ENCODE measurements around the gene PTPRZ1.

PTPRZ1 gene

DNA sequence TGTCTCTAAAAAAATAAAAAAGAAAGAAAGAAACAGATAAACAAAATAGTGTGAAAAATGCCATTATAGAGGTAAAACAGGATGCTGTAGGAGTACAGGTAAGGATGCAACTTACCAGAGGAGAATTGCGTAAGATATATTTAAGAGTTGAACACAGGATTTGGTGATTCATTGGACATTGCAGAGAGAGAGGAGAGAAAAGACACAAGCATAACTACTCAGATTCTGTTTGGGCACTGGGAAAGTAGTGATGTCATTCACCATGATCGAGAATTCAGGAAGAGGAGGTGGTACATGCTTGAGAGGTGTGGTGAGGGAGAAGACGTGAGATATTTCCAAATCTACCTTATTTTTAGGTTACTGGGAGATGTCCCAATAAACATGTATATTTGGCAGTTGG, 173.4 kb downstream of the PTPRZ1 start:
- Histone ChIP-seq H3K36me3 (ENCODE audit: insufficient read depth, low read length) (no peaks in the 10 kb centered on the region), H3K27me3 (ENCODE audit: insufficient read depth, low read length) (no peaks in the 10 kb centered on the region), H3K79me2 (ENCODE audit: control insufficient read depth, insufficient read depth, low read length, unreplicated experiment) (no peaks in the 10 kb centered on the region), H3K27ac (ENCODE audit: low read depth, low read length) (no peak overlapping the region), H3K4me1 (ENCODE audit: control insufficient read depth, insufficient read depth, low read length, unreplicated experiment) (no peaks in the 10 kb centered on the region), H3K4me3 (ENCODE audit: low read depth, low read length) (no peak overlapping the region), H2AFZ (ENCODE audit: low read length, unreplicated experiment) (no peak overlapping the region)

DNA sequence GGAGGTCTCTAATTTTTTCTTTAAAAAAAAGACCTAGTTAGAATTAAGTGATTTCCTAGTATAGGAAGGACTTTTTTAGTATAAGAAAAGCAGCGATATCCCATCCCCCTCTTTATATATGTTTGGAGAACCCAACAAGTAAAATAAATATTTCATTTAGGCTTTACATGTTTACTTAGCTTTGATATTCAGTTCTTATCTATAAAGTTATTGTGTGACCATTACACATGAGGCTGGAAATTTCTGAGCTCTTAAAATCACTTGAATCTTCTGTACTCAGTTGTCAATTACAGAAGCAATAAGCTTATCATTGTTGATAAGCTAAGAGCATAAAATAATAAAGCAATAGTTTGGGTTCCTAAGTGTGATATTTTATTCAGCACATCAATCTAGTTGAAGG, 181.4 kb downstream of the PTPRZ1 start:
- H3K27me3 ChIP-seq (ENCODE audit: insufficient read depth, low read length) = no peaks in the 10 kb centered on the region
- no peaks in the 10 kb centered on the region for H3K36me3 ChIP-seq (ENCODE audit: insufficient read depth, low read length)
- peak overlapping the region; percentile 69 for H2AFZ ChIP-seq (ENCODE audit: low read length, unreplicated experiment)
- H3K27ac ChIP-seq (ENCODE audit: low read depth, low read length) = no peak overlapping the region
- H3K4me1 ChIP-seq (ENCODE audit: control insufficient read depth, insufficient read depth, low read length, unreplicated experiment) = no peaks in the 10 kb centered on the region
- no peaks in the 10 kb centered on the region for H3K79me2 ChIP-seq (ENCODE audit: control insufficient read depth, insufficient read depth, low read length, unreplicated experiment)
- peak overlapping the region; percentile 56; the same call in 1 of the 2 replicates for H3K4me3 ChIP-seq (ENCODE audit: low read depth, low read length)

DNA sequence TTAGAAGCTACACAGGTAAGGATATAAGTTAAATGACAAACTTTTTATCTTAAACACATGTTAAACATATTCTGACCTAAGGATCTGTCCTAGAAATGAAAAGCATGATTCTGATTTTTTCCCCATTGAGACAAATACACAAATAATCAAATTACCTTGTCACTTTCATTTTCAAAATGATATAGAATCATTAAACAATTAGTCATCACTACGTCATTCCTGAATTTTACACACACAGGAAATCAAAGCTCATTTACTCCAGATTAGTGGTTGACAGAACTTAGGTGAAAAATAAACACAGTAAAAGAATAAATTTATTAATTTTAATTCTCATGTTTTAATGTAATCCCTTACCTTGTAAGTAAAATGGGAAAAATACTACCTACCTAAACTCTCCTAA, 182.1 kb downstream of the PTPRZ1 start:
- Histone ChIP-seq H3K36me3 (ENCODE audit: insufficient read depth, low read length) (no peaks in the 10 kb centered on the region), H3K27ac (ENCODE audit: low read depth, low read length) (no peak overlapping the region; the same call in 1 of the 2 replicates), H3K27me3 (ENCODE audit: insufficient read depth, low read length) (no peaks in the 10 kb centered on the region), H3K79me2 (ENCODE audit: control insufficient read depth, insufficient read depth, low read length, unreplicated experiment) (no peaks in the 10 kb centered on the region), H3K4me3 (ENCODE audit: low read depth, low read length) (peak overlapping the region; percentile 56; the same call in 1 of the 2 replicates), H3K4me1 (ENCODE audit: control insufficient read depth, insufficient read depth, low read length, unreplicated experiment) (no peaks in the 10 kb centered on the region), H2AFZ (ENCODE audit: low read length, unreplicated experiment) (peak overlapping the region; percentile 69)

DNA sequence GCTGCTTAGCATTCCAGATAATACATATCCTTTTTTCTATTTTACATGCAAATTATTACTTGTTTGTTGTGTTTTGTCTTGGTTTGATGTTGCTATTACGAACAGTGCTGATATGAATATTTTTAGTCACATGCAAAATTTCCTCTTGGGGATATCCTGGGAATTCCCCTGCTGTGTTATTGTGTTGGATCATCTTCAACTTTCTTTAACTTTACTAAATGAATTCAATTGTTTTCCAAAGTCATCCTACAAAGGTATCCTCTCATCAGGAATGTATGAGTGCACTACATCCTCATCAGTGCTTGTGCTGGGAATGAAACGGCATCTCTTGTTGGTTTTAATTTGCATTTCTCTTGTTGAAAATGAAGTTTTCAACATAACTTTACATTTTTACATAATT, 184.0 kb downstream of the PTPRZ1 start:
- no peaks in the 10 kb centered on the region for H3K79me2 ChIP-seq (ENCODE audit: control insufficient read depth, insufficient read depth, low read length, unreplicated experiment)
- H3K36me3 ChIP-seq (ENCODE audit: insufficient read depth, low read length) = no peaks in the 10 kb centered on the region
- no peak overlapping the region for H2AFZ ChIP-seq (ENCODE audit: low read length, unreplicated experiment)
- H3K4me3 ChIP-seq (ENCODE audit: low read depth, low read length) = no peak overlapping the region
- no peaks in the 10 kb centered on the region for H3K27me3 ChIP-seq (ENCODE audit: insufficient read depth, low read length)
- H3K27ac ChIP-seq (ENCODE audit: low read depth, low read length) = no peak overlapping the region
- H3K4me1 ChIP-seq (ENCODE audit: control insufficient read depth, insufficient read depth, low read length, unreplicated experiment) = no peaks in the 10 kb centered on the region

DNA sequence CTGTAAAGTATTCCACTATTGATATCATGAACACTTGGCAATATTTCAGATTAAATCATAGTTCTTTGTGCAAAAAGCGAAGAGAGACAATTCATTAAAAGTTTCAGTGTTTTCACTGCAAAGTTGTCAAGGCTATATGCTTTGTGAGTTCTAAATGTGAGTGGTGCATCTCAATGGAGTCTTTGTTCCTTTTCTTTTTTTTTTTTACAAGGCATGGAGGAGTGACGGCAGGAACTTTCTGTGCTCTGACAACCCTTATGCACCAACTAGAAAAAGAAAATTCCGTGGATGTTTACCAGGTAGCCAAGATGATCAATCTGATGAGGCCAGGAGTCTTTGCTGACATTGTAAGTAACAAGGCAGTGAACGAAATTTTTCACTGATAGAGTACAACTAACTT, 186.6 kb downstream of the PTPRZ1 start:
- no peaks in the 10 kb centered on the region for H3K36me3 ChIP-seq (ENCODE audit: insufficient read depth, low read length)

DNA sequence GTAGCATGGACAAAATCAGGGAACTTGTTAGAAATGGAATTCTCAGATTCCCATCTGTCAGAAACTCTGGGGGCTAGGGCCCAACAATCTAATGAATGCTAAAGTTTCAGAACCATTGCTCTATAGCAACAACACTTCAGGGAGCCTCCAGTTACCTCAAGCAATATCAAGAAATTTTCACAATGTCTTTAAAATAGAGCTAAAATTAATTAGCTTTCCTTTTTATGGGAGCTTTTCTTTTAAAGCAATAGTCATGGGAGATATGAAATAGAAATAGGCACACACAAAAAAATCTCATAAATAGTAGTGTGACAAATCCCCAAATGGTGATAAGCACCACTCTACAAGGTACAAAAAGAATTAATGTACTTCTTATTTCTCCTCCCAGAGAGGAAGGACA, 190.2 kb downstream of the PTPRZ1 start:
- Histone ChIP-seq H3K4me1 (ENCODE audit: control insufficient read depth, insufficient read depth, low read length, unreplicated experiment) (no peaks in the 10 kb centered on the region), H3K79me2 (ENCODE audit: control insufficient read depth, insufficient read depth, low read length, unreplicated experiment) (no peaks in the 10 kb centered on the region), H3K4me3 (ENCODE audit: low read depth, low read length) (no peak overlapping the region), H2AFZ (ENCODE audit: low read length, unreplicated experiment) (no peak overlapping the region), H3K36me3 (ENCODE audit: insufficient read depth, low read length) (no peaks in the 10 kb centered on the region), H3K27ac (ENCODE audit: low read depth, low read length) (no peak overlapping the region), H3K27me3 (ENCODE audit: insufficient read depth, low read length) (no peaks in the 10 kb centered on the region)

More for the DNA sequence above, 186.6 kb downstream of the PTPRZ1 start:
- no peaks in the 10 kb centered on the region for H3K27me3 ChIP-seq (ENCODE audit: insufficient read depth, low read length)
- no peak overlapping the region for H3K27ac ChIP-seq (ENCODE audit: low read depth, low read length)
- H3K79me2 ChIP-seq (ENCODE audit: control insufficient read depth, insufficient read depth, low read length, unreplicated experiment) = no peaks in the 10 kb centered on the region
- H2AFZ ChIP-seq (ENCODE audit: low read length, unreplicated experiment) = peak overlapping the region; percentile 11
- no peak overlapping the region for H3K4me3 ChIP-seq (ENCODE audit: low read depth, low read length)
- no peaks in the 10 kb centered on the region for H3K4me1 ChIP-seq (ENCODE audit: control insufficient read depth, insufficient read depth, low read length, unreplicated experiment)

DNA sequence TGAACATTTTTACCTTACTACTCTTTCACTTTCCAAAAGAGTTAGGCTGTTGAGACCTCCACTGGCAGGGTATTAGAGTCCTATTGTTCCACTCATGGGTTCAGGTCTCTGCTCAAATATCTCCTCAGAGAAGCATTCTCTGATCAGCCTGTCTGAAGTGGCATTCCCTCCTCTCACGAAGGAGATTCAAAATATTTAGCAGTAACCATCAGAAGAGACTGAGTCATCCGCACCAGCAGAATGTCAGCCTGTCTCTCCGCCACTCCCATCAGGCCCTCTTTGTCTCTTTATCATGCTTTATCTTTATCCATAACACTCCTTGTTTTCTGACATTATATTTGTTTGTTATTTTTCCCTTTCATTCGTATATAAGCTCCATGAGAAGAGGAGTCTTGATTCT, 192.0 kb downstream of the PTPRZ1 start:
- Histone ChIP-seq H3K27ac (ENCODE audit: low read depth, low read length) (no peak overlapping the region), H3K27me3 (ENCODE audit: insufficient read depth, low read length) (no peaks in the 10 kb centered on the region), H2AFZ (ENCODE audit: low read length, unreplicated experiment) (no peak overlapping the region), H3K79me2 (ENCODE audit: control insufficient read depth, insufficient read depth, low read length, unreplicated experiment) (no peaks in the 10 kb centered on the region), H3K4me1 (ENCODE audit: control insufficient read depth, insufficient read depth, low read length, unreplicated experiment) (no peaks in the 10 kb centered on the region), H3K36me3 (ENCODE audit: insufficient read depth, low read length) (no peaks in the 10 kb centered on the region), H3K4me3 (ENCODE audit: low read depth, low read length) (no peak overlapping the region)

DNA sequence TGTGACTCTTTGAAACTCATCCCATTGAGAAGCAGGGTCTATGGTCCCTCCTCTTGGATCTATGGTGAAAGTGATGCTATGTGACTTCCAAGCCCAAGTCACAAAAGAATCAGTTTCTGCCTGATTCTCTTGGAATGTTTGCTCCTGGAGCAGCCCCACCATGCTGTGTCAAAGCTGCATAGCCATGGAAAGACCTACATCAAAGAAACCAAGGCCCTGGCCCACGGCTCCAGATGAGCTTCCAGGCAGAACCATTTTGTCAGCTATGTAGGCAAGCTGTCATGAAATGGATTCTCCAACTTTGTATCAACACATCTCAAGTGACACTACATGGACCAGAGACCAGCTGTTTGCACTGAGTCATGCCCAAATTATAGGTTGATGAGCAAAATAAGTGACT, 194.1 kb downstream of the PTPRZ1 start:
- no peak overlapping the region for H3K27ac ChIP-seq (ENCODE audit: low read depth, low read length)
- no peak overlapping the region for H2AFZ ChIP-seq (ENCODE audit: low read length, unreplicated experiment)
- no peak overlapping the region for H3K4me3 ChIP-seq (ENCODE audit: low read depth, low read length)
- H3K36me3 ChIP-seq (ENCODE audit: insufficient read depth, low read length) = no peaks in the 10 kb centered on the region
- no peaks in the 10 kb centered on the region for H3K79me2 ChIP-seq (ENCODE audit: control insufficient read depth, insufficient read depth, low read length, unreplicated experiment)
- no peaks in the 10 kb centered on the region for H3K4me1 ChIP-seq (ENCODE audit: control insufficient read depth, insufficient read depth, low read length, unreplicated experiment)
- H3K27me3 ChIP-seq (ENCODE audit: insufficient read depth, low read length) = no peaks in the 10 kb centered on the region

DNA sequence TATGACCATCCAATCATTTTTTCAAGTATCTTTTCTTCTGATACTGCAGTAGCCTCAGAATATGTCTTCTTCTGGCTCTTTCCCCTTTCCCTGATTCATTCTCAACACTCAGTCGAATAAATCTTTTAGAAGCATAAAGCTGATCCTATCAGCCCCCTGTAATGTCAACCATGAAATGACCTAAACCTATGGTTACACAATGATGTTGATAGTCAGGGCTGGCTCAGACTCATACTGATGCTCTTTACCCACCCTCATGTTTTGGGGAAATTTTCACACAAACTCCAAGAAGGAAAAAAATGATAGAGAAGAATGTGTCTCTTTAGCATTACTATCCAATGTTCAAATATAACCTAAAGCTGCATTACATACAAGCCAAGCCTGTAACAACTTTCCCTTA, 195.1 kb downstream of the PTPRZ1 start:
- H2AFZ ChIP-seq (ENCODE audit: low read length, unreplicated experiment) = no peak overlapping the region
- no peaks in the 10 kb centered on the region for H3K27me3 ChIP-seq (ENCODE audit: insufficient read depth, low read length)
- H3K4me3 ChIP-seq (ENCODE audit: low read depth, low read length) = no peak overlapping the region
- no peaks in the 10 kb centered on the region for H3K36me3 ChIP-seq (ENCODE audit: insufficient read depth, low read length)
- H3K4me1 ChIP-seq (ENCODE audit: control insufficient read depth, insufficient read depth, low read length, unreplicated experiment) = no peaks in the 10 kb centered on the region
- H3K27ac ChIP-seq (ENCODE audit: low read depth, low read length) = no peak overlapping the region
- H3K79me2 ChIP-seq (ENCODE audit: control insufficient read depth, insufficient read depth, low read length, unreplicated experiment) = no peaks in the 10 kb centered on the region

DNA sequence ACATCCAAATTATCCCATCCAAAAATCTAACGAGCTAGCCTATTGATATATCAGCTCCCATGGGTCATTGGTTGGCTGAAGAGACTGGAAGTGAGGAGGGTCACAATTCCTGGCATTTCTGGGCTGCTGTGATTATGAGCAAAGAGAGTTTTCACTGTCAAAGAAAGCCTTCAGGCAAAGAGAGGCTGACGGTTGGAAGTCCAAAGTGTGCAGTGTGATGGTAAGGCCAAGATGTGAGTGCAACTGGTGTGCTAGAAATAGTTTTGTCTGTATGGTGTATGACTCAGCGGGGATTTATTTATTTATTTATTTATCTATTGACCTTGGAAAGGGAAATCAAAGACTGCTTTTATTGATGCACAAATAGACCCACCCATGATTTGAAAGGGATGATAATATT, 196.0 kb downstream of the PTPRZ1 start:
- no peaks in the 10 kb centered on the region for H3K27me3 ChIP-seq (ENCODE audit: insufficient read depth, low read length)
- no peaks in the 10 kb centered on the region for H3K36me3 ChIP-seq (ENCODE audit: insufficient read depth, low read length)
- H3K27ac ChIP-seq (ENCODE audit: low read depth, low read length) = no peak overlapping the region
- no peak overlapping the region for H2AFZ ChIP-seq (ENCODE audit: low read length, unreplicated experiment)
- no peaks in the 10 kb centered on the region for H3K79me2 ChIP-seq (ENCODE audit: control insufficient read depth, insufficient read depth, low read length, unreplicated experiment)
- no peaks in the 10 kb centered on the region for H3K4me1 ChIP-seq (ENCODE audit: control insufficient read depth, insufficient read depth, low read length, unreplicated experiment)
- H3K4me3 ChIP-seq (ENCODE audit: low read depth, low read length) = no peak overlapping the region

DNA sequence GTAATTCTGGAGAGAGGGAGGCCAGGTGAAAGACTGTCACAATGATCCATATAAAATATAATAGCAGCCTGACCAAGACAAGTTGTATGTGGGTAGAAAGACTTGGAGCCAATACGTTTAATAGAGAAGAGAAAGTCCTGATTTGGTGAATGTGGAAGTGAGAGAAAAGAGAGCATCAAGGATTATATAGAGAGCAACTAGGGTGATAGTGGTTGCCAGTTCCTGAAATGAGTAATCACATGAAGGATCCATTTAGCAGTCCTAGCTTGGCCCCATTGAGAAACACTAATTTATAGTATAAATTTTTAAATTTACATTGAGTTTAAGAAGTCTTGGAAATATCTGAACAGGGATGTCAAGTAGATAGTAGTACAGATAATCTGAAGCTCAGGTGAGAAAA, 197.1 kb downstream of the PTPRZ1 start:
- Histone ChIP-seq H3K4me1 (ENCODE audit: control insufficient read depth, insufficient read depth, low read length, unreplicated experiment) (no peaks in the 10 kb centered on the region), H3K4me3 (ENCODE audit: low read depth, low read length) (no peak overlapping the region), H3K27me3 (ENCODE audit: insufficient read depth, low read length) (no peaks in the 10 kb centered on the region), H3K27ac (ENCODE audit: low read depth, low read length) (no peak overlapping the region), H3K79me2 (ENCODE audit: control insufficient read depth, insufficient read depth, low read length, unreplicated experiment) (no peaks in the 10 kb centered on the region), H3K36me3 (ENCODE audit: insufficient read depth, low read length) (no peaks in the 10 kb centered on the region), H2AFZ (ENCODE audit: low read length, unreplicated experiment) (no peak overlapping the region)
